ENCODE measurements around the gene HPSE2. TPM values are rescaled to one million over a fixed set of nuclear protein-coding genes. Genes with fewer than 3 reads are reported as not detected.

The HPSE2 gene
- polyA plus RNA-seq, 1 experiment, result not detected

DNA sequence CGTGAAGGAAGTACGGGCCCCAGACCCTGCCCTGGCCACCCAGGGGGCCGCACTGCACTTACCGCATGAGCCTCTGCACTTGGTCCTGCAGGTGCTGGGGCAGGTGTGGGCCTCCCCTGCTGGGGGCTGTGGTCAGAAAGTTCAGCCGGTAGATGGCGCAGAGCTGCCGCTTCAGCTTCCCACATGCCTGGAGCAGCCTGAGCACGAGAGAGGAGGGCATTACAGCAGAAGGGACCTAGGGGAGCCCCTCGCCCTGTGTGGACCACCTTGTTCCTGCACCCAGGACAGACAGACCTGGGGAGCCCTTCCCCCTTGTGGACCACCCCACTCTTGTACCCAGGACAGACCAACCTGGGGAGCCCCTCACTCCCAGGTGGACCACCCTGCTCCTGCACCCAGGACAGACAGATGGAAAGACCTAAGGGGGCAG is 811.9 kb downstream of the HPSE2 start:
- Histone ChIP-seq H3K4me3 (ENCODE audit: low read depth, low read length) (no peak overlapping the region), H3K27ac (ENCODE audit: low read depth, low read length) (no peak overlapping the region), H3K9me3 (ENCODE audit: control insufficient read depth, insufficient read depth, low read length) (no peaks in the 10 kb centered on the region), H3K27me3 (ENCODE audit: control insufficient read depth, insufficient read depth, low read length) (no peaks in the 10 kb centered on the region)
- TF ChIP-seq, protein P1, sequence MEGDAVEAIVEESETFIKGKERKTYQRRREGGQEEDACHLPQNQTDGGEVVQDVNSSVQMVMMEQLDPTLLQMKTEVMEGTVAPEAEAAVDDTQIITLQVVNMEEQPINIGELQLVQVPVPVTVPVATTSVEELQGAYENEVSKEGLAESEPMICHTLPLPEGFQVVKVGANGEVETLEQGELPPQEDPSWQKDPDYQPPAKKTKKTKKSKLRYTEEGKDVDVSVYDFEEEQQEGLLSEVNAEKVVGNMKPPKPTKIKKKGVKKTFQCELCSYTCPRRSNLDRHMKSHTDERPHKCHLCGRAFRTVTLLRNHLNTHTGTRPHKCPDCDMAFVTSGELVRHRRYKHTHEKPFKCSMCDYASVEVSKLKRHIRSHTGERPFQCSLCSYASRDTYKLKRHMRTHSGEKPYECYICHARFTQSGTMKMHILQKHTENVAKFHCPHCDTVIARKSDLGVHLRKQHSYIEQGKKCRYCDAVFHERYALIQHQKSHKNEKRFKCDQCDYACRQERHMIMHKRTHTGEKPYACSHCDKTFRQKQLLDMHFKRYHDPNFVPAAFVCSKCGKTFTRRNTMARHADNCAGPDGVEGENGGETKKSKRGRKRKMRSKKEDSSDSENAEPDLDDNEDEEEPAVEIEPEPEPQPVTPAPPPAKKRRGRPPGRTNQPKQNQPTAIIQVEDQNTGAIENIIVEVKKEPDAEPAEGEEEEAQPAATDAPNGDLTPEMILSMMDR (IDR thresholded peaks at IDR 0.05; ENCODE audit: low read depth, low read length), result no peak
- no peak for DNase-seq (ENCODE audit: low read depth, low spot score)
- ChIA-PET CTCF (interaction anchor here (3.0 kb wide), 1 partner anchor 11 kb away, joined by 29 read pairs; no protein-coding TSS in a partner anchor), POLR2A (interaction anchor here (0.6 kb wide), 1 partner anchor 8 kb away, joined by 3 read pairs; no protein-coding TSS in a partner anchor)

DNA sequence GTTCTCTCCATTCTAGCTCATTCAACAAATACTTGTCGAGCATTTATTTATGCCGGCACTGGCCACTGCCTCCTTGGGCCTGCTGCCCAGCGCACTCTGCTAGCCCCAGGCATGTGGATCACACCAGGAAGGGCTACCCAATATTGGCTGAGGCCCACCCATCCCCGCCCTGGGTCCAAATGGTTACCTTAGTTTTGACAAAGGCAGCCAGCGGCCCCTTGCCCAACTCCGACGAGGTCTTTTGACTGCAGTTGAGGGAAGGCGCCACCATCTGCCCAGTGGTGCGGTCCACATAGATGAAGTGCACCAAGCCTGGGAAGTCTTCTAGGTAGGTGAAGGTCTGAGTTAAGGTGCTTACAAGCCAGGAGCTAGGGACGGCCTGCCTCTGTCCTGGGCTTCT is 813.5 kb downstream of the HPSE2 start:
- no peak overlapping the region for H3K27ac ChIP-seq (ENCODE audit: low read depth, low read length)
- ChIA-PET POLR2A (no interaction called here), CTCF (no interaction called here)
- TF ChIP-seq, protein P1 (IDR thresholded peaks at IDR 0.05; ENCODE audit: low read depth, low read length), result no peak
- H3K27me3 ChIP-seq (ENCODE audit: control insufficient read depth, insufficient read depth, low read length), result no peaks in the 10 kb centered on the region
- no peak for DNase-seq (ENCODE audit: low read depth, low spot score)
- H3K4me3 ChIP-seq (ENCODE audit: low read depth, low read length), result no peak overlapping the region
- H3K9me3 ChIP-seq (ENCODE audit: control insufficient read depth, insufficient read depth, low read length), result no peaks in the 10 kb centered on the region

DNA sequence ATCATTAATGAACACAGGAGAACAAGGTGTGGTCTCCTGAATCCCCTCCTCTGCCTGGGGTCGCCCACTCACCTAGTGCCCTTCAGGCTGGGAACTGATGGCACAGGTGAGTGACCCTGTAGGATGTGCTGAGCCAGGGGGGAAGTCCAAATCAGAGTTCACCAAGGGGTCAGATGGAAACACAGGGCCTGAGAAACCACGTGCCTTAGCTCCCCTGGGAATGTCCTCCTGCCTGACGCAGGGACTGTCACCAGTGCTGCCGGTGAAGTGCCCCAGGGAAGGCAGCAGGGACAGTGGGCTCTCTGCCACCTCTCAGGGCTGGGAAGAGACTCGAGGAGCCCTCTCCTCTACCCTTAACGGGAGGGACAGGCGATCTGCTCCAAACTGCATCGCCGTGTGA is 814.9 kb downstream of the HPSE2 start:
- TF ChIP-seq, protein P1 (IDR thresholded peaks at IDR 0.05; ENCODE audit: low read depth, low read length), result no peak

DNA sequence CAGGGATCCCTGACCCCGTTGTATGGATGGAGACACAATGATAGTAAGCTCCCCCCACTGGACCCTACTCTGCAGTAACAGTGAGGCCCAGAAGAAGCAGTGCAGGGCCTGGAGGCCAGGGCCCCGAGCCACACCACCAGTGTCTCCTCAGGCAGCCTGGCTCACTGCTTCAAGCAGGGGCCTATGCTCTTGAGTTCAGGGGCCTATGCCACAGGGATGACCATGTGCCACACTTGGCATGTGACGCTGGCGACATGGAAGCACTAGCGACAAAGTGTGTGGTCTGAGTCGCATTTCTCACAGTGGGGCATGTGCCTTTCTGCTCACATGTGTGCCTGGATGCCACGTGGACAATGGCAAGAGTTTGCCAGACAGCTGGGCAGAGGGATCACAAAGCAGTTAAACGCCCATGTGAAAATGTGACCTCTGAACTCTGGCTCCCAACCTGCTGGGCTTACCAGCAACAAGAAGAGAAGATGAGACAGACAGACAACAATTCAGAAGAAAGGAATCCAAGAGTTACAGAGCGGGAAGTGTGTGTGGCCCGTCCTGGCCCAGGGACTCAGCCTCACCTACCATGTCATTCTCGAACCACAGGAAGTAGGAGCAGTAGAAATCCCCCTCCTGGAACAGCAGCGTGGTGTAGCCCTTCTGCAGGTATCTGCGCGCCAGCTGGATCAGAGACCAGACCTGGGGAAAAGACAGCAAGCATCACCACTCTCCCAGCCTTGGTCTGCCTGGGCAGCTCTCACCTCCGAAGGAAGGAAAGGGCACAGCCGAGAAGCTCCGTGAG is 816.0 kb downstream of the HPSE2 start:
- H3K4me3 ChIP-seq (ENCODE audit: low read depth, low read length), result no peak overlapping the region
- TF ChIP-seq, protein P1 (IDR thresholded peaks at IDR 0.05; ENCODE audit: low read depth, low read length), result no peak
- ChIA-PET POLR2A (interaction anchor here (0.5 kb wide), 1 partner anchor 277 kb away, joined by 3 read pairs; no protein-coding TSS in a partner anchor), CTCF (no interaction called here)
- no peaks in the 10 kb centered on the region; the same call in 1 of the 2 replicates for H3K9me3 ChIP-seq (ENCODE audit: control insufficient read depth, insufficient read depth, low read length)
- no peak overlapping the region for H3K27ac ChIP-seq (ENCODE audit: low read depth, low read length)
- DNase-seq (ENCODE audit: low read depth, low spot score), result no peak
- no peaks in the 10 kb centered on the region for H3K27me3 ChIP-seq (ENCODE audit: control insufficient read depth, insufficient read depth, low read length)

More for the DNA sequence above, 814.9 kb downstream of the HPSE2 start:
- H3K4me3 ChIP-seq (ENCODE audit: low read depth, low read length), result no peak overlapping the region
- DNase-seq (ENCODE audit: low read depth, low spot score), result no peak
- H3K27ac ChIP-seq (ENCODE audit: low read depth, low read length), result no peak overlapping the region
- no peaks in the 10 kb centered on the region for H3K27me3 ChIP-seq (ENCODE audit: control insufficient read depth, insufficient read depth, low read length)
- ChIA-PET POLR2A (interaction anchor here (0.5 kb wide), 1 partner anchor 21 kb away, joined by 3 read pairs; no protein-coding TSS in a partner anchor), CTCF (no interaction called here)
- H3K9me3 ChIP-seq (ENCODE audit: control insufficient read depth, insufficient read depth, low read length), result no peaks in the 10 kb centered on the region

Measured in AG04450 (cell line).